Activated T-cell treated with anti-CD3 and anti-CD28 coated beads for 1 hour (primary cell): ENCODE data around the gene ADRA1B.

Experiments
- DNase-seq: peaks from one replicate; pipeline ENCODE4 v3.0.0-alpha.2; 2020; ENCODE audit warnings: low read depth

The ADRA1B gene

DNA sequence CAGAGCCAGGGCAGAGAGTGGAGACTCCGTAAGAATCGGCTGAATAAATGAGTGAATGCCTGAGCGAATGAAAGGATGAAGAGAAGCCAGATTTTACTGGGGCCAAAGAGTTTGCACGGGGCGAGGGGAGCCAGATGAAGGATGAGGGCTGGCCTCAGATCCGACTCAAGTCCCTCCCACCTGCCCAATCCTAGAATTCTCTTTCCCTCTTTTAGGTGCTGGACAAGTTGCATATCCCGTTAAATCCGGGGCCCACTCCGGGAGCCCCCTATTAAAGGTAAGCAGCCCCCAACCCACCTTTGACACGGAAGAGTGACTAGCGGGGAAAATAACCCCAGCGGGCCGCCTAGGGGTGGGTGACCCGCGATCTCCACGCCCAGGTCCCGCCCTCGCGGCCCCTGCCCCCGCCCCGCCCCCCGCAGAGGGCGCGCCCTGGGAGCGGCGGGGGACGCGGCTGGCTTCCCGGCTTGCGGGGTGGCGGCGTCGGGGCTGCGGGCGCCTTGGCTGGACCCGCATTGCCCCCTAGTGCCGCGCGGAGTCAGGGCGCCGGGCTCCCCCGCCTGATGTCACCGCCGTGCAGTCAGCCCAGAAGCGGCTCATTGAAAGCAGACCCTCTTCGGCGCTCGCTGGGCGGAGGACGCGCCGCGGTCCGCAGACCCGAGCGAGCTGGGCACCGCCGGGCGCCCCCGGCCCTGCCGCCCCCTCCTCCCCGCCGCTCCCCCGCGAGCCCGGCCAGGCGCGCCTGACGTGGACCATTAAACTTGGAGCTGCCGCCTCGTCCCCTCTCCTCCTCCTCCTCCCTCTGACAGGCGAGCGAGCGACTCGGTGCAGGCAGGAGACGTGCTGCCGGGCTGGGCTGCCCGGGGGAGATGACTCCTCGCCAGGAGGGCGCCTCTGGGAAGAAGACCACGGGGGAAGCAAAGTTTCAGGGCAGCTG, at the start of gene ADRA1B:
Gene ADRA1B (plus strand): TSS at position 579 of the 937 bp plus-strand sequence. CDS start 424 bp downstream, outside the sequence.
- peak; percentile 15 for DNase-seq

DNA sequence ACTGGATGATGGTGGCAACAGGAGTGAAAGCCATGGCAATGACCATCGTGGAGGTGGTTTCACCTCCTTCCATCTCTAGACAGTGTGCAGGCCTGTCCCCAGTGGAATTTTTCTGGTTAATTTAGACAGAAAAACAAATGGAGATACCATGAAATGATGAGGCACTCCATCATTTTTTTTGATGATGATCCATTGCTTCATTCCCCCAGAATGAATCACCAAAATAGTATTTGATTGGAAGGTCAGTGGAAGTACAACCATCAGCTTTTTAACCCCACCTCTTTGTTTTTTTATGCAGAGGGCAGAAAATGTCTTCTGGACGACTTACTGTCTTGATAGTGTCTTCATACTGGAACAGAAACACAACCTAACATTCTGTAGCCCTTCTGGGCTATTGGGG, 42.6 kb upstream of the ADRA1B start:
- no peak for DNase-seq

DNA sequence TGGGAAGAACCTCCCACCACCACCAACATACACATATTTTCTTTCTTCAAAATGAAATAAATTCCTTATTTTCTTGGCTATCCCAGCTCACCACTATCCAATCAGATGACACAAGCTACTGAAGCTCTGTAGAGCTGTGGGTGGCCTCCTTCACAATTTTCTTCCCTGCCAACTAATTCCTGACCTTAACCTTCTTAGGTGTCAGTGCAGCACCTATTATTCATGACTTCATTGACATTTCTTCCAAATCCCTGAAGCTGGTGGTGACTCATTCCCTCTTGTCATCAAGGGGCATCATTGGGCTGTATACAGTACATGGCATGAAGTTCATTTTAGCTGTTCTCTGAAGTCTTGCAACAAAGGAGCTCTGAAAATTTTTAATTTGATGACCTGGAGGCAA, 42.0 kb upstream of the ADRA1B start:
- no peak for DNase-seq

DNA sequence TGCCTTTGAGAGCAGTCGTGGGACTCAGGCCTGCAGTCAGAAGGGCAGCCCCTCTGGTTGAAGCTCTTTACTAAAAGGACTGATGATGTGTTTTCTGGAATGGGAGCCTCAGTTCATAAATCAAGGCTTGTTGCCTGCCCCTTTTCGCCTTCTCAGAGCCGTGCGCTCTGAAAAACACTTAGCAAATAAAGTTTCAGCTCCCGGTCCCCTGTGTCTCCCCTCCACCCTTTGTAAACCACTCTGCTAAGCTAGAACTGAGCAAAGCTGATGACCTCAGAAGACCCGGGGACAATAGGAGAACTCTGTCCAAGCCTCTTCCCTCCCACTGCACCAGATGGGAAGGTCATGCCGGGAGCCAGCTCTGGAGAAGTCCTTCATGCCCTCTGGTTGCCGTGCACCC, 39.3 kb upstream of the ADRA1B start:
- DNase-seq: no peak

DNA sequence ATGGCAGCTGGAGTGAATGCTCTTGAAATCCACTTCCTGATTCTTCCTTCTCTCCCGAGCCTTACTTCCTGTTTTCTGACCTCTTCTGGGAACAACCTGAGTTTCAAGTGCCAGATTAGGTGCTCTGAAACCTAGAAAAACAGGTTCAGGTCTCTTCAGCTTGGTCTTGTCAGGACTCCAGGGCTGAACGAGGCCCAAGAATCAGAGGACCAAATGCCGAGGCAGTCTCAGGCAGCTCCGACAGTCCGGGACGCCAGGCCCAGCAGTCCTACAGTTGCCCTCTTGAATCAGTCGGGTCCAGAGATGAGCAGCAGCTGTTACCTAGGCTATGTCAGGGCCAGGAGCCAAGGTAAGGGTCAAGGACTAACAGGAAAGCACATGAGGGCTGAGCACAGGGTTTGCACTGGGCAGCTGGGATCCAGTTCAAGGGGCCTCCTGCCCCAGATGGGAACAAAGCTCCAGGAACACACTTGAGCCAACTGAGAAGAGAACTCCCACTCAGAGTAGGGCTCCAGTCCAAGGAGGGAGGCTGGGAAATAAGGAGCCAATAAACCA, 38.3 kb upstream of the ADRA1B start:
- no peak for DNase-seq

DNA sequence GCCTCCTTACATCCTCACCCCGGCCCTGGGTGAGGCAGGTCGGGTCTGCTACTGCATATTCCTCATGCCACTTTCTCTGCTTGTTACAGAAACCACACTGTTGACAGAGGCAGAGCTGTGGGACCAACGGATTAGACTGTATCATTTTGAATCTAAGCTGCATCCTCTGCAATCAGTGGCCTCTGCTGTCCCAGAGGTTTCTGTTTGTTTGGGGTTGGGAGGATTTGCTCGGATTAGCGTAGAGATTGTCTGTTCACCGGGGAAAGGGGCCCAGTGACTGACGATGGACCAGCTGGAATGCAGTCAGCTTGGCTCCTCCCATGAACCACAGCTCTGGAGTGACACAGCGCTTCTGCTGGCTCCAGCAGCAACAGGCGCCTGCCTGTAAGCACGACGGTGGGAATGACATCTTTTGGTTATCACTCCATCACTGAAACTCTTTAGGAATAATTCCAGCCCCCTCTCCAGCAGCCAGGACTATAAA, 37.3 kb upstream of the ADRA1B start:
- DNase-seq: no peak

DNA sequence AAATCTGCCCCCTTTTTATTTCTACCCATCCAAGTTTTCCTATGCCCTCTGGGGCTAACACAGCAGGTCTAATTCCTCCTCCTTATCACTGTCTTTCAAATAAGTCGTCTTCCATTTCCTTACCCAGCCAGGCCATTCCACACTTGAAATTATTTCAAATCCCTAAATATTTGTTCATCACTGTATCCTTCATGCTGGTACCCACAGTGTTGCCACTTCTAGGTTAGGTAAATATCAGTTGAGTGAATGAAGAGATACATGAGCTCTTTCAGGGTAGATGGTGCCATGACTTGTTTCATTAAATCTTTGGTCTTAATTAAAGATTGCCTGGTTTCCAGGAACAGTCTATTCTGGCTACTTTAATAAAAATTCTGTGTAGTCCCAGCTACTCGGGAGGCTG, 35.6 kb upstream of the ADRA1B start:
- DNase-seq: no peak

DNA sequence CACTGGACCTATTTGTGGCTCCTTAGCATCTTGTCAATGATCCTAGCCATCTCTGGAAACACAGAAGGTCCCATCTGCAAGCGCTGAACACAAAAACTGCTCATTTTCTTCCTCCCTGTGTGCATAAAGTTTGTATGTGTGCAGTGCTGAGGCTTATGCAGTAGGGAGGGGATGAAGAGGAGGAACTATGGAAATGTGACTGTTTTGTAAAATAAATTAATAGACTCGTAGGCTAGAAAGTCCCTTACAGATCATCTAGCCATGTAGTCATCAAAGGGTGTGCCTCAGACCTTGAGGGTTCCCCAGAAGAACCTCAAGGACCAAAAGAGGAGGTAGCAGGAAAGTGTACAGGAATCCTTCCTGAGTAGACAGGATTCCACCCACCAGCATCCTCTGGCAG, 34.3 kb upstream of the ADRA1B start:
- DNase-seq: no peak

DNA sequence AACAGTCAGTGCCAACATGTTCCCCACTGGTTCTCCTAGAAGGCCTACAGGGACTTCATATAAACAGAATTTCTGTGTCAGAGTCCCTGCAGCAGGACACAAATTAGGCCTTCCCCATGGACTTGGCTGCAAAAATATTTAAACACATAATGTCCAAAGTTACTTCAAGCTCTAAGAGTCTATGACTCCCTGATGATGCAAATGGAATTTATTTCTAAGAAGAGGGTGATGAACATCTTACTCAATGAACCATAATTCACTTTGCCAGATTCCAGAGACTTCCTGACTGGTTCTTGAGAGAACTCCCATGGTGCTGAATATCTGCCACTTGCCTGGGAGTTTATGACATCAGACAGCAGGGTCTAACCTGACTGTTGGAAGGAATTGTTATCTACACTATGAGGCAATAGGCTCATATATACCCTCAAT, 32.7 kb upstream of the ADRA1B start:
- no peak for DNase-seq

DNA sequence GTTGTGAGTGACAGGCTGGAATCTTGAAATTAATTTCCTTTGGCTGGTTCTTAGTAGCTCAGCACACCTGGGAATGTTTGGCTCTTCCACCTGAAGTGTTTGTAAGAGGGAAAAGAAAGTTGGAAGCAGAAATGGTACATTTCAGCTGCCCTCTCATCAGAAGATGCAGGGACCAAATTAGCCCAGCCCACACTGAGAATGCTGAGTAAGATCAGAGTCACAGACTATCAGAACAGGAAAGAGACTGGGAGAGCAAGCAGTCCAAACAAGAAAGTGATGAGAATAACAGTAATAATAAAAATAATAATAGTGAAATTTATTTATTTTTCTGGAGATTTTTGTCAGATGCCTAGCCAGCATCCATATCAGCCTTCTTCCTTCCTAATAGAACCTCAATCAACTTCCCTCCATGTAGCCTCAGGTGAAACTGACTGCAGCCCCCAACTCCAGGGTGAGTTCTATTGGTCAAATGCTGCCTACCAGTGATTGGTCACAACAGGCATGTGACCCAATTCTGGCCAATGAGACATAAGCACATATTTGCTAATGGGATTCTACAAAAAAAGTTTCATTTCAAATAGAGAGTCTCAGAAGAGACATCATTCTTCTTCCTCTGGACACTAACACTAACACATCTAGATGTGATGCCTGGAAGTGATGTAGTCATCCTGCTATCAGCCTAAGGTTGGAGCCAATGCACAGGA, 31.2 kb upstream of the ADRA1B start:
- no peak for DNase-seq

DNA sequence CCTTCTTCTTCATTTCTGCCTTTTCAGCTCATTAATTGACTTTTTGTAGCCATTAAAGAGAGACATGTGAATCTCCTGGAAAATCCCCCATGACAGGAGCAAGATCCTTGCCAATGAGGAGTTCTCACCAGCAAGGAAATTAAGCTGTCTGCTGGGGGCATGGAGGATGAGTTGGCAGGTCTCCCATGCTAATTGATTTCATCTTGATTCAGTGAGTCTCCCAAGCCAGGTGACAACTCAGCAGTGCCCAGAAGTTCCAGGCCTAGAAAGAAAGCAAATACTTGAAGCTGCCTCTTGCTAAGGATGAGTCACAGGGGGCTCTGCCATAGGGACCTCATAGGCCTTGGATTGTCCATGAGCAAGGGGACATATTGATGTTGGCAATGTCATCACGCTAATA, 30.0 kb upstream of the ADRA1B start:
- DNase-seq: no peak

DNA sequence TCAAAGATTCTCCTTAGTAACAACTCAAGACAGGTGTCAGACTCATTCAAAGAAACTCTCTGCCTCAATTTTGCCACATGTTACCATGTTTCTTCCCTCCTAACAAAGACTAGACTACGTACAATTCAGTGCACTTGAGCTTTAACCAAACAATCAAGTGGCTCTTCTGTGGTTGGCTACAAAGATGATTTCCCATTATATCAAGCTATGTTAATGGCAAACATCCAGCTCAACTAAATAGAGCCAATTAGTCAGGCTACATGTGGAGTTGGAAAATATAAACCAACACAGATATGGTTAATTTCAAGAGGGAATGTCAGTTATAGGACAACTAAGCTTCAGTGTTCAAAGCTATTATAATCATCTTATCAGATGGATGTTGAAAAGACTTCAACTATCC, 29.2 kb upstream of the ADRA1B start:
- no peak for DNase-seq

DNA sequence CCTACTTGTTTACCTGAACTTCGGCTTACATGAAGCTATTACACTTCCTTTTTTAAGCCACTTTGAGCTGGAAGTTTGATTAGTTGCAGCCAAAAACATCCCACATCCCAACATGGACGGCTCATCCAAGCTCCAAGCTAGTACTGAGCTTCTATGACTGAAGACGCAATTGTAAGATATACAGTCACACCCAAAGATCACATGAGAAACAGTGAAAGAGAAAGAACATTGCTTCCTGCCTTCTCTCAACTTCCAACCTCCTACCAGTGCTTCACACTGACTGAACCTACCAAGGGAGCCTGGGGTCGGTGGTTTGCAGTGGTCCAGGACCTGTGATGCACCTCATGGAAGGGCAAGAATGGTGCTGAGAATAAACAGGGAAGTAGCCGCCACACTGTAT, 27.4 kb upstream of the ADRA1B start:
- no peak for DNase-seq

DNA sequence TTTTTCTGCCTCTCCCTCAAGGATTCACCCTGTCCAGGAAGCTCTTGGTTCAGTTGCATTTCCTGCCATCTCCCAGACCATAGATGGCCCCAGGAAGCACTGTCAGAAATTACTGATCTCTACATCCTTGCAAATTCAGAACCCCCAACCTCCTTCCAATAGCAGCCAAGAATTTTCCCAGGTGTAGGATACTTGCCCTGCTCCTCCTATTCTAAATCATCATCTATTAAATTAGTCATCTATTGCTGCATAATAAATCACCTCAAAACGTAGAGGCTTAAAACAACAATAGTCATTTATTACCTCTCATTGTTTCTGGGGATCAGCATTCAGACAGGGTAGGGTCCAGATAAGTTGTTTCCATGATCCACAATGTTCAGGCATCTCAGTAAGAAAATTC, 26.1 kb upstream of the ADRA1B start:
- no peak for DNase-seq

DNA sequence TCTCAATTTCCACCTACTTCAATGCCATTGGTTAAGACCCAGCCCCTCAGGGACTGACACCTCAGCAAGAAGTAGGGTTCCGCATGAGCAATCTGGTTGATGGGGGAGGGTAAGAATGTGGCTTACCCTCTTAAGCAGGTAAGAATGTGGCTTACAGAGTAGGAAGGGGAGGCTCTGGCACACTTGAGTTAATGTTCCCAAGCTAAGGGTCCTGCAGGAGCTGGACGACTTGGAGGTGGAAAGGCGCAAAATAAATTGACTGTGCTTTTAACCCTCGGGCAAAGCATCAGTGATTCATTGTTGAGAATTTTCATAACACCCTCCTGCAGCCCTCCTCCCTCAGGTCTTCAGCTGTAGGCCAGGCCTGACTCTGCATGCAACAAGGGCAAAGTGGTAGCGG, 24.9 kb upstream of the ADRA1B start:
- no peak for DNase-seq

DNA sequence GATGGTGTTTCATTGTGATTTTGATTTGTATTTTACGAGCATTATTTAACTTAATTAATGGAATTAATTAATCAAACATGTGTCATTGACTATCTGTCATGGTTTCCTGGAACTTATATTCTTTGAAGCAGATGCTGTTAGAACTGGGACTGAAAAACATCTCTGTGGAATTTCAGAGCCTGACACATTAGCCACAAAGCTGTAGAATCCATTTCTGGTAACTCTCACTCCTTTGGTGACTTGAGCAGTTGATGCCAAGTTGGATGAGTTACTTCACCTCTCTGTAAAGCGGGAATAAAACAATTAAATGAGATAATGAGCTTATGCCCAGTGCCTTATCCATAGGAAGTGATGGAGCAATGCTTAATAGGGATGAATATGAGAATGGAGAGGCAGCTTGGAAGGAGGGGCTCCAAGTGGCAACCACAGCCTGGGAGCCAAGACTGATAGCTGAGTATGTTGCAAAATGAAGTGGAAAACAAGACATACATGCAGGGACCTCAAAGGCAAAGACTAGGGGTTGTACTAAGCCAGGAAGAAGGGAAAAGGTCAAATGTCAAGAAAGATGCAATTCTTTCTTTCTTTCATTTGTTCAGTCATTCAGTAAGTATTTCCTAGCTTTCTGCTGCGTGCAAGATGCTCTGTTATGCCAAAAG, 23.1 kb upstream of the ADRA1B start:
- DNase-seq: no peak

DNA sequence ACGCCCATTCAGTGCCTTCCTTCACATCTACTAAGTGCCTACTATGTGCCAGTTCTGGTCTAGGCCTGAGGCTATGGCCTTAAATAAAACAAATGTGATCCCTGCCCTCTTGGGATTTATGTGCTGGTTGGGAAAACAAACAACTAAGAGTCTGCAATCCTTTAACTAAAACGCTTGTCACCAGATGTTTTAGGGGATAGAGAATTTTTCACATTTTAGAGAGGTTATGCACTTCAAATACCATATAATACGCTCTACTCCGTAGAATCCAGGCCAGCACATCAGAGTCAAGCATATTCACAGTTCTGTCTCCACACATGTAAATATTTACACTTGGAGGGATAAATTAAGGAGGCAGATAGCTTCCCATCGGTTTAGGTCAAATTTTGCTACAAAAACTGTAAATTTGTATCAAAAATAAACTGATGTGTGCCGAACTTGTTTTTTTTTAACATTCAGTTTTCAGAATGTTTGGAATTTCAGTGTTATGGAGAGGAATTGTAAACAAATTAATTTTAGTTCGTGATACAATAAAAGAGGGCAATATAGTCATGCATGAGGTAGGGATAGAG, 22.0 kb upstream of the ADRA1B start:
- DNase-seq: no peak

DNA sequence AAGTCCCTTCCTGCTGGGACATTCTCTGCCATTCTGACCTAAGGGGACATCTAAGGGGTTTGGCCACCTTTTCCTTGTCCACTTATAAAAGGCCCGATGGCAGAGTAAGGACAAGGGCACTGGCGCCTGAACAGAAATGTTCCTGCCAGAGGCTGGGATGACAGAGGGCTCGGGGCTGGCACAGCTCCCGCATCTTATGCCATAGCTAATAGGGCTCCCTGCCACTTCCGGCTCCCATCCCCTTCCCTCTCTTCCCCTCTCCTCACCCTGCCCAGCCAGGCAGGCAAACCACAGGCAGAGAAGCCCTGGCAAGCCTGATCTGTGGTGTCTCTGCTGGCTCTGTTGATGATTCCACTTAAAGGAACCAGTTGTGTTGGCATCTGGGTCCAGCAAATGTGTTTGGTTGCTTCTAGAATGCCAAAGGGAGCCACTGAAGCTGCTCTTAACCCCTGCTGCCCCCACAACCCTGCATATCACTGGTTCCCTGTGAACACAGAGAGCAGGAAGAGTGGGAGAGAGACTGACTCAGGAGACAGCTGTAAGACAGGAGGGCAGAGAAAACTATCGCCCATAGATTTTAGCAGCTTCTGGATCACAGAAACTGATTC, 18.4 kb upstream of the ADRA1B start:
- no peak for DNase-seq

DNA sequence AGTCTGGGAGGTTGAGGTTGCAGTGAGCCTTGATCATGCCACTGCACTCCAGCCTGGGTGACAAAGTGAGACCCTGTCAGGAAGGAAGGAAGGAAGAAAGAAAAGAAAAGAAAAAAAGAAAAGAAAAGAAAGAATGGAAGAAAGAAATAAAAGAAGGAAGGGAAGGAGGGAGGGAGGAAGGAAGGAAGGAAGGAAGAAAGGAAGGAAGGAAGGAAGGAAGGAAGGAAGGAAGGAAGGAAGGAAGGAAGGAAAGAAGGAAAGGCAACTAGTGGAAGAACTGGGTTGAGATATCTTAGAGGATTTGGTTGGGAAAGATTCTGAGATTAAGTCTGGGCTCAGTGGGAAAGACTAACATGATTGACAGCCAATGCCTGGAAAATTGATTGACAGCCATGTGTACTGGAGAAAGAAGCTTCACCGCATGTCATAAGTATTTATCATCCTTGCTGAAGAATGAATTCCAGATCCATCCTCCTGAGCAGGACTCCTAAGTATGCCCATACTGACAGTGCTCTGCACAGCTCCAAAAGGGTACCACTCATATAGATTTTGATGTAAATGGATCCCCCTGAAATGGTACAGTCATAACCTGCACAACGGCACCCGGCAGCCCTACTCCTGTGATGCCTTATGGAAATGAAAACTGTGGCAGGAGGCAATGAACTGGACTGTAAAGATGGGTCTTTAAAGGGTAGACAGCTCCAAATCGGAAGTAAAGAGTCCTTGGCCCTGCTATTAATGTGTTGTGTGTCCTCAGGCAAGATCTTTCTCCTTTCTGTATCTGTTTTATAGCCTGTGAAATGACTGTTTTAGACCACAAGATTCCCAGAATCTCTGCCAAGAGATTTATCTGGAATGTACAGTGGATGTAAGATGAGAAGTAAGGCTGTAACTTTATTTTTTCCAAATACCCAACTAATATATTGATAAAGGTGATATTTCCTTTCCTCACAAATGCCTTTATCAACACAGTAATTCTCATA, 16.9 kb upstream of the ADRA1B start:
- DNase-seq: no peak

DNA sequence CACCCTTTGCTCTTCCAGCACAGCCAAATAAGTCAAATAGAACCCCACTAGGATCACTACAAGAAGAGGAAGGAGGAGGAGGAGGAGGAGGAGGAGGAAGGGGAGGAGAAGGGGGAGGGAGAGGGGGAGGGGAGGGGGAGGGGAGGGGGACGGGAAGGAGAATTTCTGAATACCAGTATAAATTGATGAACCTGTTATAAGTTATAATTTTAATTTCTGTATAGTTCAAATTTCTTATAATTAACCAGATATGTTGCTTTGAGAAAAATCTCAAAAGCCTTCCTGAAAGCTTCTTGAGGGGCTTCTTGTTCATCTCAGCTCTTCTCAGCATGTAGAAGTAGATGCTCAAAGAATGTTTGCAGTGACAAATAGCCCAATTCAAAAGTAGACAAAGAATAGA, 15.0 kb upstream of the ADRA1B start:
- no peak for DNase-seq
